Fibroblast of peridontal ligament (primary cell): ENCODE measurements around the gene IRF9.
A peak's percentile ranks its signal among the peaks of the same experiment; 100 is the strongest.

Experiments
- DNase-seq: peaks from one replicate; pipeline ENCODE4 v3.0.0-alpha.2; 2010; ENCODE audit errors: extremely low read depth

The IRF9 gene

DNA sequence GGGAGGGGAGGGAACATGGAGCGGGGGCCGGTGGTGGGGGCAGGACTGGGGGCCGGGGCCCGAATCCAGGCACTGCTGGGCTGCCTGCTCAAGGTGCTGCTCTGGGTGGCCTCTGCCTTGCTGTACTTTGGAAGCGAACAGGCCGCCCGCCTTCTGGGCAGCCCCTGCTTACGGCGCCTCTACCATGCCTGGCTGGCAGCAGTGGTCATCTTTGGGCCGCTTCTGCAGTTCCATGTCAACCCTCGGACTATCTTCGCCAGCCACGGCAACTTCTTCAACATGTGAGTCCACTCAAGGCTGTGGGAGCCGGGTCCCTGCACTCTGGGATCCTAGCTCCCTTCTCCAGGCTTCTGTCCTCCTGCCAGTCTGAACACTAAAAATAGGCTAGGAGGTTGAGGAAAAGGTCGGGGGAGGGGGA, 29.5 kb upstream of the IRF9 start:
- no peak for DNase-seq

DNA sequence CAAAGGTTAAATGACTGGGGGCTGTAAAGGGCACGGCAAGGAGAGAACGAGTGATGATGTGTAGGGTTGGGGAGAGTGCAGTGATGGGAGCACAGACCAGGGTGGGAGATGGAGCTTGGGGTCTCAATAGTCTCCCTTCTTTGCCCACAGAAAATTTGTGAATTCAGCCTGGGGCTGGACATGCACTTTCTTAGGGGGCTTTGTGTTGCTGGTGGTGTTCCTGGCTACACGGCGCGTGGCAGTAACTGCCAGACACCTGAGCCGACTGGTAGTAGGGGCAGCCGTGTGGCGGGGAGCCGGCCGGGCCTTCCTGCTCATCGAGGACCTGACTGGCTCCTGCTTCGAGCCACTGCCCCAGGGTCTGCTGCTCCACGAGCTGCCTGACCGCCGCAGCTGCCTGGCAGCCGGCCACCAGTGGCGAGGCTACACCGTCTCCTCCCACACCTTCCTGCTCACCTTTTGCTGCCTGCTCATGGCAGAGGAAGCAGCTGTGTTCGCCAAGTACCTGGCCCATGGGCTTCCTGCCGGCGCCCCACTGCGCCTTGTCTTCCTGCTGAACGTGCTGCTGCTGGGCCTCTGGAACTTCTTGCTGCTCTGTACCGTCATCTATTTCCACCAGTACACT, 28.9 kb upstream of the IRF9 start:
- DNase-seq = no peak

- DNase-seq = no peak
Measured at GRCh38 chr14:24132976-24133375, 28.1 kb upstream of the IRF9 start.

GRCh38 chr14:24133735-24134134, 27.3 kb upstream of the IRF9 start:
- no peak for DNase-seq

DNA sequence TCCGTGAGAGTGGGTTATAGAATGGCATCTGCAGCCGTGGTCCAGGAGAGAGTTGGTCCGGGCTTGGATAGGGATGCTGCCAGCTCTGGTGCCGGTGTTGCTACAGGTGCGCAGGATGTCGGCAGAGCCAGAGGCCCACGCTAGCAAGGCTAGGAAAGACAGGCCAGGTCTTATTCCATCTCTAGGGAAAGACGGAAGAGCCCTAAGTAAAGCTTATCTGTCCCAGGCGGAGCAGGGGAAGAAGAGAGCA, 25.6 kb upstream of the IRF9 start:
- DNase-seq = no peak

DNA sequence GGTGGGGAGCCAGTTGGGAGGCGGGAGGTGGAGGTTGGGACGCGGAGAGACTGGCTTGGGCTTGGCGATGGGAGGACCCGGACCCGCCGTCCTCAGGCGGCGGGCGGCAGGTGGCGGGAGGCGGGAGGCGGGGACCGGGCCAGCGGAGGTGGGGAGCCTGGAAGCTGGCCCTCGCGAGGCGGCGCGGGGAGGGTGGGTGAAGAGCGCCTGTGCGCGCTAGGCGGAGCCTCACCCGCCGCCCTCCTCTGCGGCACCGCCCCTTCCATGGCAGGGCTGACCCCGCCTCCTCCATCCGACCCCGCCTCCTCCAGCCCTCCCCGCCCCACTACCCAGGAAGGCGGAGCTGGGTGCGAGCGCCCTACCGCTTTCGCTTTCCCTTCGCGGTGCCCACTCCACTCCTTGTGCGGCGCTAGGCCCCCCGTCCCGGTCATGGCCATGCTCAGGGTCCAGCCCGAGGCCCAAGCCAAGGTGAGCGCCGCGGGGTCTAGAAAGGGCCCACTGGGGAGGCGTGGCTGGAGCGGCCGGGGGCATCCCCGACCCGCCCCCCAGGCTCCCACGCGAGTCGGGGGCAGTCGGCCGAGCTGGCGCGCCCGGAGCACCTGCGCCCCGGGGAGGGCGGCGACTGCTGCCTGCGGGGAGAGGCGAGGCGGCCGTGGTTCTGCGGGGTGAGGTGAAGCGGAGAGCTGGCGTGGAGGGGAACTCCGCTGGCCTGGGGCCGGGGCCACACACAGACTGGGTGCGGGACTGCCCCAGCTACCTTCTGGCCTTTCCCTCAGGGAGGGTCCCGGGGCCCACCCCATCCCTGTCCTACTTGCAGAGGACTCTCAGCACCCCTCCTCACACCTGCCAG, 25.0 kb upstream of the IRF9 start, which contains the start of gene PSME1:
Gene PSME1 (plus strand): TSS at position 361 of the 850 bp plus-strand sequence. CDS start 69 bp downstream, at position 430.
- DNase-seq = peak; percentile 75

- no peak for DNase-seq
Measured at GRCh38 chr14:24136684-24137528, 24.2 kb upstream of the IRF9 start.

DNA sequence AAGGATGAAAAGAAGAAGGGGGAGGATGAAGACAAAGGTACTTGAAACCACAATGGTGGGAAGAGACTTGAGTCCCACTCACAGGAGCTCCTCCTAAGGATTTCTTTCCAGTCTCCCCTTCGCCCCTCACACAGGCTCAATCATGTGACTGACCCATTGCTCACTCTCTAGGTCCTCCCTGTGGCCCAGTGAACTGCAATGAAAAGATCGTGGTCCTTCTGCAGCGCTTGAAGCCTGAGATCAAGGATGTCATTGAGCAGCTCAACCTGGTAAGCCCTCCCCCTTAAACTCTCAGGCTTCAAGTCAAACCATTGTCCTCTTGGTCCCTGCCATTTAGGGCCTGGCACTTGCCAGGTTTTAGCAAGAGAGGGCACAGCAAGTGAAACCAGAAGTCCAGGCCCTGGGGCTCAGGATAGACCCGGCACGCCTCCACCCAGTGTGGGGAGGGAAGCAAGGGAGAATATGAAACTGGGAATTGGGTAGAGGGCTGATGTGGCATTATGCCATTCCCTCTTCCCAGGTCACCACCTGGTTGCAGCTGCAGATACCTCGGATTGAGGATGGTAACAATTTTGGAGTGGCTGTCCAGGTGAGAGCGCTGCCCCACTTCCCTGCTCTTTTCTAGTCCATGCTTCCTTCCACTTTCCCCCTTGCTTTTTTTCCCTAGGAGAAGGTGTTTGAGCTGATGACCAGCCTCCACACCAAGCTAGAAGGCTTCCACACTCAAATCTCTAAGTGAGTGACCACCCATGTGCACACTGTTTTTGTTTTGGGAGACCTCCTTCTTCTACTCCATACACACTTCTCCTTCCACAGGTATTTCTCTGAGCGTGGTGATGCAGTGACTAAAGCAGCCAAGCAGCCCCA, 23.3 kb upstream of the IRF9 start:
- no peak for DNase-seq

DNA sequence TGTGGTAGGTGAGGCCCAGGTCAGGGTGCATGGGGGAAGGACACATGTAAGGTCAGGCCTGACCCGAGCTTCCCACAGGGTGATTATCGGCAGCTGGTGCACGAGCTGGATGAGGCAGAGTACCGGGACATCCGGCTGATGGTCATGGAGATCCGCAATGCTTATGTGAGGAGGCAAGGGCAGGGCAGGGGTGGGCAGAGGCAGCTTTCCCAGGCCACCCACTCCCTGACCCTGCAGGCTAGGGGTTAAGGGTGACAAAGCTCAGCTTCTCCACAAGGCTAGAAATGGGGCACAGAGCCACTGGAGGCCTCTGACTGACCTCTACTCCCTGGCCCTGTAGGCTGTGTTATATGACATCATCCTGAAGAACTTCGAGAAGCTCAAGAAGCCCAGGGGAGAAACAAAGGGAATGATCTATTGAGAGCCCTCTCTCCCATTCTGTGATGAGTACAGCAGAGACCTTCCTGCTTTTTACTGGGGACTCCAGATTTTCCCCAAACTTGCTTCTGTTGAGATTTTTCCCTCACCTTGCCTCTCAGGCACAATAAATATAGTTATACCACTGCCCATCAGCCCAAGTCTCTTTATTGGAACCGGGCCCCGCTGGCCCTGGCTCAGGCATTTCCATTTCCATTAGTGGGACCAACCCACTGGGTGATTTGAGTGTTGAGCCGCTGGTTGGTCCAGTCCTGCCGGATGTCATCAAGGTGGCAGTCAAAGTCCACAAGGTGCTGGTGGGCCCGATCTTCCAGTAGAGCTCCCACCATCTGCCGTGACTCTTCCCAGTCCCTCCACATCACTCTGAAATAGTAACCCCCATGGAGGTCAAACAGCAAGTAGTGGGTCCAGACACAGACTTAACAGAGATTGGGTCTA, 22.4 kb upstream of the IRF9 start:
- no peak for DNase-seq

DNA sequence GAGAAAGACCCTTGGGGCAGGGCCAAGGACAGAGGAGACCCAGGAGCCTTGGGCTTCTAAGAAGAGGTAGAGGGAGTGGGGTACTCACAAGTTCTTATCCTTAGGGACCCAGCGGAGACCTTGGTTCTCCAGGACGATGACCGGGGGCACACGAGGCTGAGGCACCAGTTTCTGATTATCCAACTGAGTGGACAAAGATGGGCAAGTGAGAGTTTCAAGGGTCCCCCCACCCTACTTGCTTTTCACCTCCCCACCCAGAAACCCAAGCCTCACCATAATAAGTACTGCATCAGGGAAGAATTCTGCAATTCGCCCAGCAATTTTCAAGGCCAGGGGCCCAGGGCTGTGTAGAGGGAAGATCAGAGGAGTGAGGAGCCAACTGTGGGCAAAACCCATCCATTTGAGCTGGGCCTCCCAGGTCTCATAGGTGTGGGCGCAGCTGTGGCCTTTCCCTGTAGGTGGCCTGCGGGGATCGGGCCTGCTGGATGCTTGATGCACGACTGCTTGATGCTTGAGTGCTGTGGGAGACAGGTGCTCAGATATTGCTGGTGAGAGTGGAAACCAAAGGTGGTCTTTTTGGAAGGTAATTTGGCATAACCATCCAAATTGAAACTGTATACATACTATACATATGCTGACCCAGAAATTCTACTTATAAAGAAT, 21.7 kb upstream of the IRF9 start:
- DNase-seq = no peak

GRCh38 chr14:24141097-24141880, 19.8 kb upstream of the IRF9 start, which contains the start of gene EMC9:
Gene EMC9 (minus strand): TSS chr14:24141591. CDS start chr14:24141304, 287 bp downstream.
- peak; percentile 98 for DNase-seq

GRCh38 chr14:24143511-24143910, 17.6 kb upstream of the IRF9 start:
- peak; percentile 45 for DNase-seq

GRCh38 chr14:24144451-24144850, 16.6 kb upstream of the IRF9 start:
- DNase-seq = no peak

GRCh38 chr14:24145219-24145618, 15.8 kb upstream of the IRF9 start:
- DNase-seq = no peak

GRCh38 chr14:24145690-24146452, 15.2 kb upstream of the IRF9 start:
- DNase-seq = peak; percentile 10

DNA sequence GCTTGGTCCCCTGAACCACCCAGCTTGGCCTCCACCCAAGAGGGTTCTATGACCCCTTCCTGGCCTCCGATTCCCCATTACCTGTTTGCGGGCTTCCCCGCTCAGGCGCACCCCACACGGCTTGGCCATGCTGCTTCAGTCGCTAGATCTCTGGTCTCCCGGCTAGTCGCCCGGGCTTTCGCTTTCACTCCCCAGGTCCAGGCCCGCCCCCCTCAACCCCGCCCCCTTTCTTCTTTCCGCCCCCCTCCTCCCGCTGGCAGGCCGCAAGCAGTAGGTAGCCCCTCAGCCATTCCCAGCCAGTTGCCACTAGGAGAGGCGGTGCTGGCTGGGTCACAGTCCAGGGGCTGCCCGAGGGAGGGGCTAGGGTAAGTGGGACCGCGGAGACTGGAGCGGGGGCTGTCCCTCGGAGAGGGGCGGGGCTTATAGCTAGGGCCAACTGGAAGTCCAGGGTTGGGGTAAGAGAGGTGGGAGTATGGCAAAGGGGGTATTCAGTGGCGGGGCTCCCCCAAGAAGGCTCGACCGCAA, 14.6 kb upstream of the IRF9 start, which contains the start of gene PSME2:
Gene PSME2 (minus strand): TSS at position 158 of the 525 bp plus-strand sequence. CDS start 29 bp downstream, at position 129.
- DNase-seq = peak; percentile 89

DNA sequence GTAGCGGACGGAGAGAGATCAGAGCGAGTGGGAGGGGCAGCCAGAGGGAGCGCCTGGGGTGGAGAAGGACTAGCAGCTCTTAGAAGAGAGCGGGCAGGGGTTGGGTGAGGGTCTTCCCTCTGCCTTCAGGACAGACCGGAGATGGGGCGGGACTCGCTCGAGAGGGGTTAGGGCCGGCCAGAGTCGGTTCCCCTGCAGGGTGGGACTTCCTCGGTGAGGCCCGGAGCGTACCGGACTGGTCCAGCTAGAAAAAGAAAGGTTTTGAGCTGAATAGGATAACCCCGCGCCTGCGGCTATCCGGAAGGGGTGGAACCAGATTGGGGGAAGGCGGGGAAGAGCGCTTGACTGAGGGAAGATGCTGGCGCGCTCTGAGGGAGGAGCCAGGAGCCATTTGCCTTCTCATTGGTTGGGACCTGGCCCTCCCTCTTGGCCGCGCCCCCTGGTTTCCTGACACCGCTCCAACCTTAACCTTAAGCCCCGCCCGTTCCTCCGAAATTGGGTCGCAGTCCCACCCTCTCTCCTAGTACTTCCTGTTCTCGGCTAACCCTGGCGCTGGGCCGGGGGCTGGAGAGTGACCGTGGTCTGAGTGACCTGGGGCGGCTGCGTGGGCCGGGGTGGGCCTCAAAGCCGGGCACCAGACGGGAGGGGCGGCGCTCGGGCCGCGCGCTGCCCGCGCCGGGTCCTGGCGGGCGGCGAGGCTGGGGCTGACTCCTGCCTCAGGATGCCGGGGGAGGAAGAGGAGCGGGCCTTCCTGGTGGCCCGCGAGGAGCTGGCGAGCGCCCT, 13.9 kb upstream of the IRF9 start, which contains the start of gene RNF31:
Gene RNF31 (plus strand): TSS at position 521 of the 783 bp plus-strand sequence. CDS start 201 bp downstream, at position 722.
- DNase-seq = peak; percentile 97
